Endothelial cell of umbilical vein (primary cell): ENCODE results near the gene PKD1L1. TPM values are rescaled to one million over a fixed set of nuclear protein-coding genes. Genes with fewer than 3 reads are reported as not detected.
A peak's percentile ranks its signal among the peaks of the same experiment; 100 is the strongest.

ENCODE experiments used
- BruUV-seq: library from RNA; stranded (reverse); fragments of 400-500 nt; replicated peaks from 2 replicates; lab custom pipeline; 2021; lab: Mats Ljungman, UMichigan
- CTCF ChIA-PET: fragments of 300-600, 350-600 bp; sonication (Branson Sonifier 250); formaldehyde crosslinking; loops from one replicate; lab custom pipeline; 2021; ENCODE audit warnings: antibody characterized with exemption, inconsistent platforms; lab: Charles Lee
- POLR2A ChIA-PET: fragments of 300-600, 350-600 bp; sonication (Branson Sonifier 250); formaldehyde crosslinking; loops from one replicate; lab custom pipeline; 2021; ENCODE audit warnings: antibody characterized with exemption, inconsistent platforms; lab: Charles Lee
- DNase-seq: peaks from one replicate; pipeline ENCODE4 v3.0.0-alpha.2; 2011; ENCODE audit warnings: low read depth, low spot score
- FAIRE-seq: peaks from 2 replicates; lab custom pipeline; 2011; peaks lifted over from hg19 to GRCh38; lab: Jason Lieb, UNC
- H2AFZ ChIP-seq: 2 replicates; pipeline ENCODE4 v1.6.0; 2012; ENCODE audit warnings: low read depth, low read length, control low read depth, inconsistent platforms
- H3K27ac ChIP-seq: 2 replicates; pipeline ENCODE4 v1.5.1; 2011; ENCODE audit warnings: low read depth, mild to moderate bottlenecking, control low read depth, low read length, moderate library complexity; ENCODE audit not compliant: insufficient read depth
- H3K27me3 ChIP-seq, 2 experiments: 2 replicates each; pipeline versions ENCODE4 v1.6.0 to v1.6.1; 2011; ENCODE audit warnings: low read length in 2 of 2, mixed read lengths in 1 of 2; ENCODE audit not compliant: control insufficient read depth in 2 of 2, insufficient read depth in 2 of 2
- H3K36me3 ChIP-seq, 2 experiments: 2 replicates in 1 of 2; 3 replicates in 1 of 2; pipeline ENCODE4 v1.5.1; 2011; ENCODE audit warnings: low read length in 2 of 2, mild to moderate bottlenecking in 1 of 2, moderate library complexity in 1 of 2; ENCODE audit not compliant: control insufficient read depth in 2 of 2, insufficient read depth in 2 of 2; ENCODE audit errors: extremely low read depth in 1 of 2
- H3K4me1 ChIP-seq: 3 replicates; pipeline ENCODE4 v1.5.1; 2011; ENCODE audit warnings: mild to moderate bottlenecking, low read length; ENCODE audit not compliant: control insufficient read depth, insufficient read depth; ENCODE audit errors: extremely low read depth
- H3K4me2 ChIP-seq: 2 replicates; pipeline ENCODE4 v1.6.1; 2011; ENCODE audit warnings: low read length, control low read depth, mixed read lengths; ENCODE audit not compliant: insufficient read depth
- H3K4me3 ChIP-seq, 3 experiments: fragments of 200-600 bp in 1 of 3; sonication (generic), shearing (Covaris generic) in 1 of 3; replicated peaks in 1 of 3; 2 replicates each; pipeline ENCODE4 v1.5.1; 2011 to 2016; ENCODE audit warnings: control low read depth in 3 of 3, low read length in 3 of 3, mild to moderate bottlenecking in 2 of 3, inconsistent platforms in 1 of 3, low read depth in 1 of 3, moderate library complexity in 1 of 3; ENCODE audit not compliant: insufficient read depth in 1 of 3
- H3K79me2 ChIP-seq: 2 replicates; pipeline ENCODE4 v1.6.0; 2012; ENCODE audit warnings: low read length, inconsistent platforms; ENCODE audit not compliant: control insufficient read depth, insufficient read depth
- H3K9ac ChIP-seq: replicated peaks from 2 replicates; pipeline ENCODE3; 2011; ENCODE audit warnings: low read length, control low read depth; ENCODE audit not compliant: insufficient read depth; ENCODE audit errors: extremely low read depth
- H3K9me1 ChIP-seq: replicated peaks from 3 replicates; pipeline ENCODE4 v1.6.0; 2011; ENCODE audit warnings: mild to moderate bottlenecking, low read length; ENCODE audit not compliant: control insufficient read depth, insufficient read depth; ENCODE audit errors: extremely low read depth
- H3K9me3 ChIP-seq: replicated peaks from 2 replicates; pipeline ENCODE4 v1.5.1; 2012; ENCODE audit warnings: low read length, inconsistent platforms; ENCODE audit not compliant: control insufficient read depth, insufficient read depth
- H4K20me1 ChIP-seq: replicated peaks from 2 replicates; pipeline ENCODE3; 2011; ENCODE audit warnings: mild to moderate bottlenecking, low read length; ENCODE audit not compliant: control insufficient read depth, insufficient read depth; ENCODE audit errors: extremely low read depth
- EZH2 ChIP-seq: IDR thresholded peaks from 2 replicates; pipeline ENCODE4 v1.6.1; 2012; ENCODE audit warnings: borderline replicate concordance, low read depth, mild to moderate bottlenecking, moderate library complexity, low read length, inconsistent platforms; ENCODE audit not compliant: severe bottlenecking
- FOS ChIP-seq: IDR thresholded peaks from 2 replicates; pipeline ENCODE4 v1.6.1; 2011; ENCODE audit warnings: mild to moderate bottlenecking, low read length, moderate library complexity, borderline replicate concordance; ENCODE audit not compliant: insufficient read depth
- GATA2 ChIP-seq: IDR thresholded peaks from 2 replicates; pipeline ENCODE4 v1.7.0; 2011; ENCODE audit warnings: low read depth, mild to moderate bottlenecking, moderate library complexity, mixed read lengths, low read length; ENCODE audit not compliant: insufficient read length, insufficient read depth
- MYC ChIP-seq: IDR thresholded peaks from one replicate; pipeline ENCODE4 v1.6.1; 2011; ENCODE audit warnings: mild to moderate bottlenecking, low read depth, low read length
- POLR2A ChIP-seq: IDR thresholded peaks from 2 replicates; pipeline ENCODE4 v1.6.1; 2012; ENCODE audit warnings: low read depth, mild to moderate bottlenecking, control low read depth, low read length
- POLR2AphosphoS5 ChIP-seq: IDR thresholded peaks from 2 replicates; pipeline ENCODE4 v1.6.1; 2012; ENCODE audit warnings: low read depth, mild to moderate bottlenecking, control low read depth, low read length, moderate library complexity; ENCODE audit not compliant: insufficient read depth
- dilution Hi-C: fragments of 300-500 bp; cut with MboI; formaldehyde crosslinking; loops from one replicate; pipeline ENCODE4 v1.15.0; 2019; ENCODE audit warnings: low sequenced_read_pairs; ENCODE audit not compliant: extremely low pct_ligation_motif_present
- intact Hi-C: fragments of 100-400 bp; cut with micrococcal nuclease; formaldehyde crosslinking; loops from one replicate; pipeline ENCODE4 v1.10.0; 2022
- polyA plus RNA-seq, 4 experiments: library from polyadenylated mRNA; depleted of rRNA in 3 of 4; stranded (reverse) in 3 of 4; unstranded in 1 of 4; fragments of >200 nt; gene quantifications; 2 replicates each; pipeline versions ENCODE4 v1.2.1 to v1.2.3, GENCODE V29; 2011 to 2012; ENCODE audit warnings: missing spikeins in 1 of 4
- total RNA-seq: library from RNA; stranded (reverse); gene quantifications from 2 replicates; pipeline ENCODE4 v1.2.3, GENCODE V29; 2021
- TF ChIP-seq, protein P1 (sequence below): IDR thresholded peaks from 2 replicates; pipeline ENCODE4 v1.6.1; 2011; ENCODE audit not compliant: insufficient read depth, insufficient read length
- TF ChIP-seq, protein P2 (sequence below), 2 donors: IDR thresholded peaks; 1 replicate in 1 of 2; 2 replicates in 1 of 2; pipeline ENCODE4 v1.5.1; 2011; ENCODE audit warnings: low read length in 2 of 2, mild to moderate bottlenecking in 2 of 2, moderate library complexity in 2 of 2, control low read depth in 1 of 2, inconsistent platforms in 1 of 2, low read depth in 1 of 2; ENCODE audit not compliant: insufficient read depth in 1 of 2; ENCODE audit errors: extremely low read depth in 1 of 2

PKD1L1 gene
- total and polyA plus RNA-seq, 2 donors (not counting 3 experiments of a cell fraction or from before 2014, with no cell fraction given) = 4.1 to 5.9 TPM

DNA sequence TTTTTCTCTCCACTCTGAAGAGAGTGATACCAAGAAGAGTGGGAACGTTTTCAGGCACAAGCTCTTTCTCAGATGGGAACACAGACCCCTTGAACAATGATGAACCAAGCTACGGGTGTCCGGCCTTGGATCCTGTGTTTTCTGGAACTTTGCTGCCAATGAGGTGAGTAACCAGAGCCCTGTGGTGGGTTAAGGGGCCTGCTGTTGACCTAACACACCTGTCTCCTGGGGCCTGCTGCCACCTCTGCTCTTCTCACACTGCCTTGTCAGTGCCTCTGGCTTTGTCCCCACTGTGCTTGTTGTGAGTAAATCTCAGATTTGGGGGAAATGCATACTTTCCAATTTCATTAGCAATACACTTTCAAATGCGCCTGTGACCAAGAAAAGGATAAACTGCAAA, 1.4 kb upstream of the PKD1L1 start:
- Histone ChIP-seq H4K20me1 (no peaks in the 10 kb centered on the region), H3K9ac (no peak overlapping the region), H3K9me1 (no peaks in the 10 kb centered on the region), H3K27me3 (no peaks in the 10 kb centered on the region), H2AFZ (no peak overlapping the region), H3K9me3 (no peaks in the 10 kb centered on the region), H3K36me3 (peaks cover 2 to 7% of the 10 kb centered on the region in 2 experiments), H3K4me1 (peaks cover 56% of the 10 kb centered on the region), H3K4me2 (no peak overlapping the region), H3K79me2 (no peaks in the 10 kb centered on the region), H3K27ac (peak overlapping the region; percentile 44), H3K4me3 (no peak overlapping the region)
- TF ChIP-seq FOS (no peak), POLR2AphosphoS5 (no peak), MYC (no peak), GATA2 (no peak), POLR2A (no peak), EZH2 (no peak)
- TF ChIP-seq, protein P1, sequence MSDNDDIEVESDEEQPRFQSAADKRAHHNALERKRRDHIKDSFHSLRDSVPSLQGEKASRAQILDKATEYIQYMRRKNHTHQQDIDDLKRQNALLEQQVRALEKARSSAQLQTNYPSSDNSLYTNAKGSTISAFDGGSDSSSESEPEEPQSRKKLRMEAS = no peak
- TF ChIP-seq, protein P2, sequence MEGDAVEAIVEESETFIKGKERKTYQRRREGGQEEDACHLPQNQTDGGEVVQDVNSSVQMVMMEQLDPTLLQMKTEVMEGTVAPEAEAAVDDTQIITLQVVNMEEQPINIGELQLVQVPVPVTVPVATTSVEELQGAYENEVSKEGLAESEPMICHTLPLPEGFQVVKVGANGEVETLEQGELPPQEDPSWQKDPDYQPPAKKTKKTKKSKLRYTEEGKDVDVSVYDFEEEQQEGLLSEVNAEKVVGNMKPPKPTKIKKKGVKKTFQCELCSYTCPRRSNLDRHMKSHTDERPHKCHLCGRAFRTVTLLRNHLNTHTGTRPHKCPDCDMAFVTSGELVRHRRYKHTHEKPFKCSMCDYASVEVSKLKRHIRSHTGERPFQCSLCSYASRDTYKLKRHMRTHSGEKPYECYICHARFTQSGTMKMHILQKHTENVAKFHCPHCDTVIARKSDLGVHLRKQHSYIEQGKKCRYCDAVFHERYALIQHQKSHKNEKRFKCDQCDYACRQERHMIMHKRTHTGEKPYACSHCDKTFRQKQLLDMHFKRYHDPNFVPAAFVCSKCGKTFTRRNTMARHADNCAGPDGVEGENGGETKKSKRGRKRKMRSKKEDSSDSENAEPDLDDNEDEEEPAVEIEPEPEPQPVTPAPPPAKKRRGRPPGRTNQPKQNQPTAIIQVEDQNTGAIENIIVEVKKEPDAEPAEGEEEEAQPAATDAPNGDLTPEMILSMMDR (IDR thresholded peaks at IDR 0.05; ENCODE audit: extremely low read depth in 1 of 2, insufficient read depth in 1 of 2, low read depth in 1 of 2, low read length in 2 of 2) = no peak
- POLR2A ChIA-PET = no interaction called here
- intact Hi-C loops (loop anchor here (5.0 to 10.0 kb wide), 2 partner anchors 88 to 1405 kb away; partner anchors contain the start of gene C7orf57), dilution Hi-C loops (no loop called here)
- CTCF ChIA-PET = interaction anchor here (1.1 to 12.0 kb wide), 3 partner anchors 10 to 683 kb away, joined by 3 to 371 read pairs (median 4); no protein-coding TSS in a partner anchor
- no TSS peak for BruUV-seq
- no peak for FAIRE-seq
- no peak for DNase-seq
